ENCODE measurements around the gene NGLY1. TPM values are rescaled to one million over a fixed set of nuclear protein-coding genes. Genes with fewer than 3 reads are reported as not detected.

Gene NGLY1
- total RNA-seq, 1 experiment from 2014 or later, result 29.4 TPM

- BruUV-seq (replicated peaks), result no TSS peak
- POLR2A ChIA-PET, result no interaction called here
- Histone ChIP-seq H3K4me1 (ENCODE audit: control insufficient read depth in 1 of 2, insufficient read depth in 2 of 2, low read length in 2 of 2) (peaks cover 0 to 6% of the 10 kb centered on the region in 2 experiments; a peak in 1 of 4 replicates), H3K4me2 (ENCODE audit: low read length) (no peak overlapping the region), H3K9ac (ENCODE audit: low read length) (no peak overlapping the region), H3K9me3 (ENCODE audit: control insufficient read depth in 1 of 2, insufficient read depth in 1 of 2, low read depth in 1 of 2, low read length in 2 of 2) (no peaks in the 10 kb centered on the region), H3K36me3 (ENCODE audit: control insufficient read depth in 1 of 2, insufficient read depth in 2 of 2, low read length in 2 of 2) (no peaks in the 10 kb centered on the region), H3K27me3 (ENCODE audit: insufficient read depth, low read length) (no peaks in the 10 kb centered on the region), H3K4me3 (replicated peaks in 1 of 2; ENCODE audit: low read depth in 1 of 2, low read length in 2 of 2) (no peak overlapping the region), H2AFZ (ENCODE audit: low read depth, low read length, poor library complexity, severe bottlenecking) (no peak overlapping the region), H3K79me2 (ENCODE audit: insufficient read depth, low read length) (no peaks in the 10 kb centered on the region), H4K20me1 (ENCODE audit: insufficient read depth) (no peaks in the 10 kb centered on the region), H3K27ac (ENCODE audit: low read depth, low read length) (no peak overlapping the region), H3K9me2 (ENCODE audit: insufficient read depth) (no peaks in the 10 kb centered on the region)
- intact Hi-C loops (cut with micrococcal nuclease), result no loop called here
- TF ChIP-seq TCF7L2 (IDR thresholded peaks at IDR 0.05; ENCODE audit: borderline replicate concordance, extremely low read depth, insufficient read depth, insufficient read length), result no peak
- TF ChIP-seq YY1 (IDR thresholded peaks at IDR 0.05; ENCODE audit: extremely low read depth, insufficient replicate concordance, low read depth, low read length), result no peak
- no peak for TF ChIP-seq JUND (IDR thresholded peaks at IDR 0.05)
- no peak for TF ChIP-seq REST (IDR thresholded peaks at IDR 0.05; ENCODE audit: low read depth)
- no peak for TF ChIP-seq CTCF (IDR thresholded peaks at IDR 0.05 in 2 of 3, conservative IDR thresholded peaks at IDR 0.05 in 1 of 3; ENCODE audit: borderline replicate concordance in 1 of 3, insufficient read depth in 1 of 3, low read depth in 2 of 3, low read length in 2 of 3)
- TF ChIP-seq EZH2phosphoT487 (IDR thresholded peaks at IDR 0.05; ENCODE audit: borderline replicate concordance), result no peak
- ATAC-seq, result no peak
- CTCF ChIA-PET, result no interaction called here
- RAD21 ChIA-PET (ENCODE audit: low non-redundant PET in 1 of 2, low total read pairs in 2 of 2, uncharacterized antibody in 2 of 2, unreplicated experiment in 2 of 2), result no interaction called here
- no peak for DNase-seq (ENCODE audit: low read depth, low spot score)
Observed at GRCh38 chr3:25821746-25822573, 38.7 kb upstream of the NGLY1 start.
